HK-2 (cell line): ENCODE measurements around the gene DNAH14.
A peak's percentile ranks its signal among the peaks of the same experiment; 100 is the strongest.
"Not testable (repeated sequence)": the region's sequence is repeated elsewhere in the genome, so short reads cannot be mapped to it uniquely, and the experiment has no call there.

ENCODE experiments used
- DNase-seq: peaks from one replicate; pipeline ENCODE4 v3.0.0-alpha.2; 2018; ENCODE audit not compliant: unreplicated experiment

The DNAH14 gene

DNA sequence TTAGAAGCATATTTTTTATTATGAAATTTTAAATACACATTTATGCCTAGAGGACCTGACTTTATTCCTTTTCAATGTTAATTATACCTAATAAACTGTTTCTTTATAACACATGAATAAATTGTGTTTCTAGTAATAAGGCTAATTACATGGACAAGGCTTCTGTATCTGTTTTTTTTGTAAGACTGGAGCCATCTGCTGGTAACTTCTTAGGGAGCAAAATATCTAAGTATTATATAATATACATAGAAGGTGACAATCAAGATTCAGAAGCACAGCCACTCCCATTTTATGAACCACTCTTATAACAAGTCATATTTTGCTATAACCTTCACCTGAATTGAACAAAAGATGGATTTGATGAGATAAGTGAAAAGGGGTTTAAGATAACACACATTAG is 414.1 kb downstream of the DNAH14 start:
- no peak for DNase-seq

DNA sequence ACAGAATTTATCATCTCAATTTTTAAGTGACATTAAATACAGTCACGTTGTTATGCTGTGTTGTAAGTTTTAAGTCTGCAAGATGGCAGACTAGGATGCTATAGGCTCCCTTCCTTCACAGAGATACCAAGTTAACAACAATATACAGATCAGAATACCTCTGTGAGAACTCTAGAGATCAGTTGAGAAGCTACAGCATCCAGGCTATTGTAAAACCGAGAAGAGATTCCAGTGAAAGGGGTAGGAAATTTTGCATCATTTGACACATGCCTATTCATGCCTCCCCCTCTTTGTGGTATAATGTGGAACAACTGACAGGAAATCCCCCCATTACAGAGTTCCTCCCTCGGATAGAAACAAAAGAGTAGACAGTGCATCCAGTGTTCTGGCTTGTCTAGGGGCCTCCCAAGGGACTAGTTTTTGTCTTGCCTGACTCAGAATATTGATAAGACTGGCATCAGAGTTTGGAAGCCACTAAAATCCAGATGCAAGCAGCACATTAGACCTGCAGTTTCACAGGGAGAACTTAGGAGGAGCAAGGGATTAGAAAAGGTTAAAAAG is 417.7 kb downstream of the DNAH14 start:
- DNase-seq = no peak

DNA sequence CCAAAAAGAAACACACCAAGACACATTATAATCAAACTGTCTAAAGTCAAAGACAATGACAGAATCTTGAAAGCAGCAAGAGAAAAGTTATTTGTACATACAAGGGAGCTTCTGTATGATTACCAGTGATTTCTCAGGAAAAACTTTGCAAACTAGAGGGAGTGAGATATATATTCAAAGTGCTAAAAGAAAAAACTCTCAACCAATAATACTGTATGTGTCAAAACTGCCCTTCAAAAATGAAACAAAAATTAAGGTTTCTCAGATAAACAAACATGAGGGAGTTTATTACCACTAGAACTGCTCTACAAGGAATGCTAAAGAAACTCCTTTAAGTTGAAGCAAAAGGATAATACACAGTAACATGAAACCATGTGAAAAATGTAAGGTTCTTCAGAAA is 418.9 kb downstream of the DNAH14 start:
- DNase-seq = no peak

DNA sequence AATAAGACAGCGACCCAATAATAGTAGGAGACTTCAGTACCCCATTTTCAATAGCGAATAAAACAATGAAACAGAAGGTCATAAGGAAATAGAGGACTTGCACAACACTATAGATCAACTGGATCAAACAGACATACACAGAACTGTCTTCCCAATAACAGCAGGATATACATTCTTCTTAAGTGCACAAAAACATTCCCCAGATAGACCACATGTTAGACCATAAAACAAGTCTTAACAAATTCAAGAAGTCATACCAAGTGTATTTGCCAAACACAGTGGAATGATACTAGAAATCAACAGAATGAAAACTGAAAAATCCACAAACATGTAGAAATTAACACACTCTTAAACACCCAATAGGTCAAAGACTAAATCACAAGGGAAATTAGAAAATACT is 420.4 kb downstream of the DNAH14 start:
- no peak for DNase-seq

DNA sequence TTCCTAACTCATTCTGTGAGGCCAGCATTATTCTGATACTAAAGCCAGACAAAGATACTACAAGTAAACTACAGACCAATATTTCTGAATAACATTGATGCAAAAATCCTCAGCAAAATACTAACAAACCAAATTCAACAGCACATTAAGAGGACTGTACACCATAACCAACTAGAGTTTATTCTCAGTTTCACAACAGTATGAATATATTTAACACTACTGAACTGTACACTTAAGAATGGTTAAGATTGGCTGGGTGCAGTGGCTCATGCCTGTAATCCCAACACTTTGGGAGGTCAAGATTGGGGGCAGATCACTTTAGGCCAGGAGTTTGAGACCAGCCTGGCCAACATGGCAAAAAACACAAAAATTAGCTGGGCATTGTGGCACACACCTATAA is 421.4 kb downstream of the DNAH14 start:
- no peak for DNase-seq

DNA sequence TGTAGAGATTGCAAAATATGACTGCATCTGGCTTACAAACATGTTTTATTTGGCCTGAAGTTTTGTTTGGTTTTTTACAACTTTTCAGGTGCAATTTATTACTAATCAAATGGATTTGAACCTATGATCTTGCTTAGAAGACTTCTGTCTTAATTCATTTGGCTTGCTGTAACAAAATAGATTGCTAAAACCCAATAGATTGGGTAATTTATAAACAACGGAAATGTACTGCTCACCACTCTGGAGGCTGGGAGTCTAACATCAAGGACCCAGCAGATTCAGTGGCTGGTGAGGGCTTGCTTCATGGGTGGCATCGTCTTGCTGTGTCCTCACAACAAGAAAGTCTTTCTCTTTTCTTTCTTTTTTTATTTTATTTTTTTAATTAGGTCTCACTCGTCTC is 425.4 kb downstream of the DNAH14 start:
- no peak for DNase-seq

DNA sequence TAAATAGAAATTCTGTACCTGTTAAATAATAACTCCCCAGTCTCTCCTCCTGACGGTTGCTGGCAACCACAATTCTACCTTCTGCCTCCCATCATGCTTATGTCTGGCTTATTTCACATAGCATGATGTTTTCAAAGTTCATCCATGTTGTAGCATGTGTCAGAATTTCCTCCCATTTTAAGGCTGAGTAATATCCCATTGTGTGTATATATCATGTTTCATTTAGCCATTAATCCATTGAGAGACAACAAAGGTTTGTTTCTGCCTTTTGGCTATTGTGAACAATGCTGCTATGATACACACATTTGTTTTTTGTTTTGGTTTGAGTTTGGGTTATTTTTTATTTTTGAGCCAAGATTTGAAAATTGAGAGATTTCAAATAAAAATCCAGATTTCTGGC is 426.4 kb downstream of the DNAH14 start:
- DNase-seq = no peak

DNA sequence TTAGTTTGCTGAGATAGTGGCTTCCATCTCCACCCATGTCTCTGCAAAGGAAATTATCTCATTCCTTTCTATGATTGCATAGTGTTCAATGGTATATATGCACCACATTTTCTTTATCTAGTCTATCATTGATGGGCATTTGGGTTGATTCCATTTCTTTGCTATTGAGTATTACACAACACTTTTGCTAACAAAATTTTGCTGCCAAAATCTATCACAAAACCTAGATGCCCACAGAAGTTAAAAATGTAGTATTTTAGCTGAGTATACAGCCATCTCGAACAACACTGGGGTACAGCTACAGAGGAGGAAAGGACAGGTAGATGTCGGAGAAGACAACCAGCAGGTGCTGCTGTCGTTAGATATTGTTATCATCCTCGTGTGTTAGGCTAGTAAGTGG is 430.6 kb downstream of the DNAH14 start:
- no peak for DNase-seq

DNA sequence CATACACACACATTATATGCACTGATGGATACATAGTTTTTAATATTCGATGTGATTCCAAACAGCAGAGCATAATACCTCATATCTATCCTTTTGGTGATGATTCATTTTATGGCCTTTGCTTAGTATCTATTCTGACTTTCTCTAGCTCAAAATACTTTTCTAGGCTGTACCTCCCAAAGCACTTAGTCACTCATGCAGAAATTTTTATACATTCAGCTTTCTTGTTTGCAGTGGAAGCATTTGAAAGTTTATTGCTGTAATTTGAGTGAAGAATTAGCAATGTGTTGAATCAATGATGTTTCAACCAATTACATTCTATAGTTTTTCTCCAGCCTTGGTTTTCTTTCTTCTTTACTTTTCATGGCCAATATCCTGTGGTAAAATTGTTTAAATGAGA is 431.7 kb downstream of the DNAH14 start:
- DNase-seq = no peak

DNA sequence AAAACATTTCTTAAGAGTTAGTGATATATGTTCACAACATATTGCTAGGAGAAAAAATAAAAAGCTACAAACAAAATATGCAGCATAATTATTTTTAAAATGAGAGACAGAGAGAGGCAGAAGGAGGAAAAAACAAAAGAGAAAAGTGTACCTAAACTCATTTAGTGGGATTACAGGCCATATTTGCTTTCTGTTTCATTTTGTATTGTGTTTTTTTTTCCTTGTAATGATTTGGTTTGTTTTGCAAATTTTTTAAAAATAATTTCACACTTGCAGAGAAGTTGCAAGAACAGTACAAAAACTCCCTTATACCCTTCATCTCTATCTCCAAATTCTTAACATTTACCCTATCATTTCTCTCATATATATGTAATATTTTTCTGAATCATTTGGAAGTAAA is 433.3 kb downstream of the DNAH14 start:
- no peak for DNase-seq

DNA sequence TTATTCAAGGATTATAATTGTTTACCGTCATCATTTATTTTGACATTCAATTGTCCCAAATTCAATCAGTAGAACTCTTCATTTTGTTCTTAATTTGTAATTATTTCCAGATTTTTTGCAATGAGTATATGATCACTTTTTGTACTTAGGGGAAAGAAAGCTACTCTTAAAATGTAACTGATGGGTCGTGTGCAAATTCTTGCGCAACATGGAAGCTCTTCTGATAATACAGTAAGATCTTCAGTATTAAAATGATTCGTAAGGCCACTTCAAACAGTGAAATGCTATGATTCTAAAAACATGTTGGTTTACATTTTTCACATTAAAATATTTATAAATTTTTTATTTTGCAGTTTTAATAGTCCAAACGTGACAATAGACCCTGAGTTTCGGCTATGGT is 435.0 kb downstream of the DNAH14 start:
- no peak for DNase-seq

DNA sequence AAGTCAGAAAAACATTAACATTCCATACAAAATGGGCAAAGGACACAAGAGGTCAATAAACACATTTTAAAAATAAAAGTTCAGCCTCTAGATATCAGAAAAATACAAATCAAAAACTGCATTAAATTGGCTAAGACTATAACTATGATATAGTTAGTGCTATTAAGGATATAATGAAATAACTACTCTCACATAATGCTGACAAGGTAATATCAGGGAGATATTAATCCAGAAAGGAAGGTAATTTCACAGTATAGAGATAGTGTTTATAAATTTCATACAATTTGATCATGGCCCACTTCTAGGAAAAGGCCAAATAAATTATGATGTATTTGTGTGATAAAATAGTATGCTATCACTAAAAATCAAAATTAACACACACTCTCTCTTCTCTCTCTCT is 436.5 kb downstream of the DNAH14 start:
- no peak for DNase-seq

DNA sequence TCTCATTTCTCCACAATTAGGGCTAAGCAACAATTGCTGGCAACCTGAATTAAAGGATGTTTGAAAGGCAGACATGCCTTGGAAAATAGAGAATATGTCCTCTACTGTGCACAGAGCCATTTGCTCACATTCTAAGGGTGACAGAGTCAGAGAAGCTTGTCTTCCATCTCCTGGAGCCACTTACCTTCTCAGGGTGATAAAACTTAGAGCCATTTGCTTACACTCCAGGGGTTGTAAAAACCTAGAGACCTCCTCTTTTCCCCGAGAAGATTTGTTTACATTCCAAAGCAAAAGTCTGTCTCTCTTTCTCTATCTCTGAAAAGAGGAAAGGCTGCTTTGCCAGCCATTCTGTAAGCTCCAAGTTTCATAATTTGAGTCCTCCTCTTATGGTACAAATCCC is 437.1 kb downstream of the DNAH14 start:
- no peak for DNase-seq

DNA sequence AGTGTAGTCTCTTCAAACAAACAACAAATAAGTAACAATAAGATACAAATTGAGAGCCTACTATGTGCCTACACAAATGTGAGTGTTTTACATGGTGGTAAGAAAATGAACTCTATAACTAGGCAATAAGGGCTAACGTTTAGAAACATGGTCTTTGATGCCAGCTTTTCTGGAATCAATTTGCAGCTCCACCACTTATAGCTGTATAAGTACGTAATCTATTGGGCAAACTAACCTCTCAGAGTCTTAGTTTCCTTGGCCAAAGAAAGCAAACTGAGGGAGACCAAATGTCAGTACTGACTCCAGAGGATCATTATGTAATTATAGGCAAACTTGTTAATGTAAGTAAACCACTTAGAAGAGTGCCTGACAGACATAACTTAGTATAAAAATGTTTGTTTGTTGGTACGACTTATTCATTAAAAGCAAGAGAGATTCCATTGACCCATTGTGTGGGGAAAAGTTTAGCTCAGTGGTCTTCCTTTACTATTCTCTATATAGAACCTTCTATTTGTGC is 438.6 kb downstream of the DNAH14 start:
- DNase-seq = no peak

DNA sequence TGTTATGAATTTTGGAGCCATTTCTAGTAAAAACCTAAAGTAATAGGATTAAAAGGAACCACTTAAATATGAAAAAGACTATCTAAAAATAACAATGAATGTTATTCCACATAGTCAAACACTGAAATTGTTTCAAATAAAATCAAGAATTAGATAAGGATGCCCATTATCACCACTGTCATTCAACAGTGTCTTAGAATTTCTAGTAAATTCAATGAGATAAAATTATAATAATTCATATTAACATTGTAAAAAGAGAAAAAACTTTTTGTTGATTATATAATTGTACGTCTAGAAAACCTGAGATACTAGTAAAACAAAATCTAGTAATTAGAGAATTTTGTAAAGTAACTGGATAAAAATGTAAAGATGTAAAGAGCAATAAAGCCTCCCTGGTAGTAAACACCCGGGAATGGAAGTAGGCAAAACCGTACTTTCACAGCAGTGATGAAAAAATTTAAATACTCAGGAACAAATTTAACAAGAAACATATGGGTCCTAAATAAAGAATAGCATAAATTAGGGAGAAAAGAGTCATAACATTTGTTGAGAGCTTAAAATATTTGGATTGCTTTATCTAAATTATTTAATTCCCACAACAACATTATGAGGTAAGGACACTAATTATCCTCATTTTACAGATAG is 442.0 kb downstream of the DNAH14 start:
- no peak for DNase-seq

DNA sequence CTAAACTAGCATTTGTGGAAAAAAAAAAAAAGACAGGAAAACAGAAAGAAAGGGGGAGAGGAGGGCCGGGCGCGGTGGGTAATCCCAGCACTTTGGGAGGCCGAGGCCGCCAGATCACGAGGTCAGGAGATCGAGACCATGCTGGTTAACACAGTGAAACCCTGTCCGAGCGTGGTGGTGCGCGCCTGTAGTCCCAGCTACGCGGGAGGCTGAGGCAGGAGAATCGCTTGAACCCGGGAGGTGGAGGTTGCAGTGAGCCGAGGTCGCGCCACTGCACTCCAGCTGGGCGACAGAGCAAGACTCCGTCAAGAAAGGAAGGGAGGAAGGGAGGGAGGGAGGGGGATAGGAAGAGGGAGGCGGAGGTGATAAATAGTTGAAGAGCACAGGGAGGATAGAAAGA is 443.7 kb downstream of the DNAH14 start:
- DNase-seq = no peak

DNA sequence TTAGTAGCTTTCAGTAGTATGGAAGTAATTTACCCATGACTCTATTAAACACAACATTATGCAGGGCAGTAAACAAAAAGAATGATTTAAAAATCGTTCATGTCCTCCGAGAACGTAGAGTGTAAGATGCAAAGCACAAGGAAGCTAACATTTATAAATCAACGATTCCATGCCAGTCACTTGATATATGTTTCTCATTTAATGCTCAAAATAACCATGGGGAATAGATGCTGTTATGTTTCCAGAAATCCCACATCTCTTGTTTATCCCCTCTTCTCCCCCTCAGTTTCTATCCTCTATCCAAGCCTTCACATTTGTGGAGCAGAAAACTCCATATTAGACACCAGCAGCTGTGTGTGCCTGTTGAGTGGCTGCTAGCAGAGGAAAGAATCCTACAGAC is 445.5 kb downstream of the DNAH14 start:
- DNase-seq = no peak

DNA sequence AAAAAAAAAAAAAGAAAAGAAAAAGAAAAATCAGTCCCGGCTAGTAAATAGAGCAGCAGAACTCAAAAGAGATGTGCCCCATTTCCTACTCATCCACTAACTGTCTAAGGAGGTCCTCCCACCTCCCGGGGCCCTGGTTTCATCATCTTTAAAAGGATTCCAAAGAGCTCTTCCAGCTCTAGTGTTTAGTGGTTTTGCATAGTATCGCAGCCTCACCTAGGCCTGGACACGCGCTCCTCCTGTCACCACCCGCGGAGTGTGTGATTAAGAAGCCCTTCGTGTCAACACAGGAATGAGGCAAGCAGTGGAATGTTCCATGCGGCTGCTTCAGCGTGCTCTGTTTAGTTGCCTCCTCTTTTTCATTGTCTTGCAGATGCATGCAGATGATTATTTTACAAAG is 449.4 kb downstream of the DNAH14 start:
- DNase-seq = peak; percentile 13

DNA sequence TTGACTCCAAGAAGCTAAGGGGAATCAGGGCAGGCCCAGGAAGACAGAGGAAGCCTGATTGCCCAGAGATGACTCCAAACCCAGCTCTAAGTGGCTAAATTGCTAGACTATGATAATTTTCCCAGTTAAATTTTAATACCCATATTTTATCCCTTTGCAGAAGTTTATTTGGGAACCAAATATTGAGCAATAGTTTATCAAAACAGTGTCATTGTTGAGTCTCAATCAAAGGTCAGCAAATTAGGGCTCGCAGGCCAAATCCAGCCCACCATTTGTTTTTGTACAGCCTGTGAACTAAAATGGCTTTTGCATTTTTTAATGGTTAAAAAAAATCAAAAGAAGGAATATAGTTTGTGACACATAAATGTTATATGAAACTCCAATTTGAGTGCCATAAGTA is 451.2 kb downstream of the DNAH14 start:
- no peak for DNase-seq

DNA sequence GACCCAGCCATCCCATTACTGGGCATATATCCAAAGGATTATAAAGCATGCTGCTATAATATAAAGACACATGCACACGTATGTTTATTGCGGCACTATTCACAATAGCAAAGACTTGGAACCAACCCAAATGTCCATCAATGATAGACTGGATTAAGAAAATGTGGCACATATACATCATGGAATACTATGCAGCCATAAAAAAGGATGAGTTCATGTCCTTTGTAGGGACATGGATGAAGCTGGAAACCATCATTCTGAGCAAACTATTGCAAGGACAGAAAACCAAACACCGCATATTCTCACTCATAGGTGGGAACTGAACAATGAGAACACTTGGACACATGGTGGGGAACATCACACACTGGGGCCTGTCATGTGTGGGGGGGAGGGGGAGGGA is 457.4 kb downstream of the DNAH14 start:
- DNase-seq = not testable (repeated sequence)

DNA sequence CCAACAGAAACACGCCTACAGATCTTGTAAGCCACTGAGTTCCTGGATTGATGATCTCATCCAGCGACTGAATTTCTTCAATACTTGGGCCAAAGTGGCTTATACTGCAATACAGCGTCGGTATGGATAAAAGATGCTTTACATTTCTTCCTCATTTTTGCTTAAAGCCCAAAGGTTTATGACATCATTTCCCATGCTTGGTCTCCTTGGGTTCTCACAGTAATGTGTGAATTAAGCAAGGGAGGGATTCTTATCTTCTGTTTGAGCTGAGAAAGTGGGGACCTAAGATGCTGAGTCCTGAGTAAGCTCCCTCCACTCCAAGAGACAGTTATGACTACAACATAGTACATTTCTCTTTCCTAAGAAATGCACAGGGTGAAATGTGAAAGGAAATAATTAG is 458.9 kb downstream of the DNAH14 start:
- no peak for DNase-seq

DNA sequence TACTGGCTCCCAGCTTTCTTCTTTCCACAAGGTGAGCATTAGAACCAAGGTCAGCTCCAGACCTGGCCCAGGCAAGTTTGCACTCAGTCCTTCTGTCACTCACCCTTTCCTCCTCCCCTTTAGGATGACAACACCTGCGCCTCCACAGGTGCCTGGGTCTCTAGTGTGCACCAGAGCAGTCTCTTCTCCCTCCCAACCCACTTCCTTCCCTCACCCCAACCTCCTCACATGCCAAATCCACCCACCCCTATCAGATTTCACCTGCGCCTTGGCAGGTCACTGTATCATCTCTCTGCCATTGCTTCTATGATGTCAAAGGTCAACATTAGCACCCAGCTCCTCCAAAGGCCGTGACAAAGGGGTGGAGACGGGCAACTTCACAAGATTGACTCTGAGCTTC is 460.4 kb downstream of the DNAH14 start:
- DNase-seq = no peak

DNA sequence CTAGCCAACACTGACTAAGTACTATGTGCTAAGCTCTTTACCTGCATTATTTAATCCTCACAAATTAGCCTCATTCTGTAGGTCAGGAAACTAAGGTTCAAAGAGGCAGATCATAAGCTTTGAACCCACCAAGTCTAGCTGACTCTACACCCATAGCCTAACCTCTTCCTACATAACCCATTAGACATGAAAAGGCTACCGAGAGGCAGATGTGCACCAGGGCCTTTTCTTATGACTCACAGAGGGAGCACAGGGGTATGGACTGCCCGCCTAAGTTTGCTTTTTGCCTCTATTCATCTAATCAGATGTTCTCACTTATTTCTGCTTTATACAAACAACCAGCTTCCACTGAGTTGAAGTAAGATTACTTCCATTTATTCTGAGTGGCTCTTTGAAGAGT is 466.9 kb downstream of the DNAH14 start:
- no peak for DNase-seq

DNA sequence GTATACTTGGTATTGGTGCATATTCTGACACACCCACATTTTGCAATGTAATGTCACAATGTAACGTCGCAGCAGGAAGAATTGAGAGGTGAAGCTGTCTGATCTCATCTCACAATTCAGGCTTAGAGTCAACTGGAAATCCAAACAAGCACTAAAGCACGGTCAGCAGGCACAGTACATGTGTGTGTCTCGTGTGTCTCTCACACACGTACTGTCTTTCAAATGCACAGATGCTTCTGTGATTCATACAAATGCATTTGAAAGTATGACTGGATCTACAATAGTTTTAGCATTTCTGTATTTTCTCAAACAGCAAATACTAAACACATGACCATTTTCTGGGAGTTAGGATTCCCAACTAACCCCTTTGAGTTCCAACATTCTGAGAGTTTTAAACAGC is 471.5 kb downstream of the DNAH14 start:
- DNase-seq = no peak
